ENCODE measurements around the gene KCNH4. TPM values are rescaled to one million over a fixed set of nuclear protein-coding genes. Genes with fewer than 3 reads are reported as not detected.
"Not testable (repeated sequence)": the region's sequence is repeated elsewhere in the genome, so short reads cannot be mapped to it uniquely, and the experiment has no call there.

The KCNH4 gene
- total and polyA plus RNA-seq, 12 donors, result 0.13 to 1.0 (median 0.19) TPM; not detected in 2

DNA sequence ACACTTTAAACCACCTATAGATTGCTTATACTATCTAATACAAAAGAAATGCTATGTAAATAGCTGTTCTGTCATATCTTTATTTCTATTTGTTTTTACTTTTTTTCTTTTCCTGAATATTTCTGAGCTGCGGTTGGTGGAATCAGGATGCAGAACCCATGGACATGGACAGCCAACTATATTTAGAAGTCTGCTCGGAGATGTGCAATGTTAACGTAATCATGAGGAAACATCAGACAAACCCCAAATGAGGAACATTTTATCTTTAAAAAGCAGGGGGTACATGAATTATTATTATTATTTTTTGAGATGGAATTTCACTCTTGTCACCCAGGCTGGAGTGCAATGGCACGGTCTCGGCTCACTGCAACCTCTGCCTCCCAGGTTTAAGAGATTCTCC is 44.7 kb upstream of the KCNH4 start:
- Histone ChIP-seq H3K9me3 (replicated peaks in 1 of 3) (no peaks in the 10 kb centered on the region), H3K36me3 (replicated peaks in 1 of 2) (peaks cover 0 to 47% of the 10 kb centered on the region in 2 donors), H3K27me3 (no peaks in the 10 kb centered on the region), H3K4me3 (no peak overlapping the region), H3K4me1 (replicated peaks in 1 of 2) (peaks cover 4 to 14% of the 10 kb centered on the region in 2 donors), H3K27ac (no peak overlapping the region)
- no peak for TF ChIP-seq POLR2A (IDR thresholded peaks at IDR 0.05)
- TF ChIP-seq, protein P1, sequence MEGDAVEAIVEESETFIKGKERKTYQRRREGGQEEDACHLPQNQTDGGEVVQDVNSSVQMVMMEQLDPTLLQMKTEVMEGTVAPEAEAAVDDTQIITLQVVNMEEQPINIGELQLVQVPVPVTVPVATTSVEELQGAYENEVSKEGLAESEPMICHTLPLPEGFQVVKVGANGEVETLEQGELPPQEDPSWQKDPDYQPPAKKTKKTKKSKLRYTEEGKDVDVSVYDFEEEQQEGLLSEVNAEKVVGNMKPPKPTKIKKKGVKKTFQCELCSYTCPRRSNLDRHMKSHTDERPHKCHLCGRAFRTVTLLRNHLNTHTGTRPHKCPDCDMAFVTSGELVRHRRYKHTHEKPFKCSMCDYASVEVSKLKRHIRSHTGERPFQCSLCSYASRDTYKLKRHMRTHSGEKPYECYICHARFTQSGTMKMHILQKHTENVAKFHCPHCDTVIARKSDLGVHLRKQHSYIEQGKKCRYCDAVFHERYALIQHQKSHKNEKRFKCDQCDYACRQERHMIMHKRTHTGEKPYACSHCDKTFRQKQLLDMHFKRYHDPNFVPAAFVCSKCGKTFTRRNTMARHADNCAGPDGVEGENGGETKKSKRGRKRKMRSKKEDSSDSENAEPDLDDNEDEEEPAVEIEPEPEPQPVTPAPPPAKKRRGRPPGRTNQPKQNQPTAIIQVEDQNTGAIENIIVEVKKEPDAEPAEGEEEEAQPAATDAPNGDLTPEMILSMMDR (IDR thresholded peaks at IDR 0.05), result no peak
- WGBS, 4 donors, result 80 to 95% (median 88%) methylated on average over 5 of the region's 5 CpGs
- intact Hi-C loops (cut with DNase I), result loop anchor here in 1 of 2 donors (10.0 kb wide), 1 partner anchor 179 kb away; no protein-coding TSS in a partner anchor
- no peak for DNase-seq

DNA sequence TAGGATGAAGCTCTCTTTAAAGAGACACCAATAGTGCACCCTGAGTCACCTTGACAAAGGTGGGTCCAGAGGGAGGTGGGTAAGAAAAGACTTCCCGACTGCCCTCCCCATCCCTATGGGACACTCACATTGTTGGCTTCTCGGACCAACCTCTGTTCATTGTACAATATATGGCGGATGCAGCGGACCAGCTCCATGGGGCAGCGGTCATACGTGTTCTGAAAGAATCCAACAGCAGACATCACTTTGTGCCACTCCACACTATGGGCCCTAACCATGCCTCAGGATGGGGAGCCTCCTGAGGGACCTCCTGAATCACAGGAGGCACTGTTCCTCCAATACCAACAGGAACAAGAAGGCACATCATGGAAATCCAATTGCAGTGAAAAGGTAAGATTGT is 43.7 kb upstream of the KCNH4 start:
- peaks cover 0 to 52% of the 10 kb centered on the region in 2 donors for H3K36me3 ChIP-seq (replicated peaks in 1 of 2)
- WGBS, 4 donors, result 92 to 98% (median 96%) methylated on average over 6 of the region's 6 CpGs
- H3K27ac ChIP-seq, result no peak overlapping the region
- H3K4me3 ChIP-seq, result no peak overlapping the region
- H3K27me3 ChIP-seq, result no peaks in the 10 kb centered on the region
- intact Hi-C loops (cut with DNase I), result loop anchor here in 1 of 2 donors (10.0 kb wide), 1 partner anchor 180 kb away; no protein-coding TSS in a partner anchor
- no peaks in the 10 kb centered on the region for H3K9me3 ChIP-seq (replicated peaks in 1 of 3)
- H3K4me1 ChIP-seq (replicated peaks in 1 of 2), result peaks cover 4 to 14% of the 10 kb centered on the region in 2 donors
- no peak for DNase-seq
- TF ChIP-seq POLR2A (IDR thresholded peaks at IDR 0.05), result no peak
- TF ChIP-seq, protein P1 (IDR thresholded peaks at IDR 0.05), result no peak

DNA sequence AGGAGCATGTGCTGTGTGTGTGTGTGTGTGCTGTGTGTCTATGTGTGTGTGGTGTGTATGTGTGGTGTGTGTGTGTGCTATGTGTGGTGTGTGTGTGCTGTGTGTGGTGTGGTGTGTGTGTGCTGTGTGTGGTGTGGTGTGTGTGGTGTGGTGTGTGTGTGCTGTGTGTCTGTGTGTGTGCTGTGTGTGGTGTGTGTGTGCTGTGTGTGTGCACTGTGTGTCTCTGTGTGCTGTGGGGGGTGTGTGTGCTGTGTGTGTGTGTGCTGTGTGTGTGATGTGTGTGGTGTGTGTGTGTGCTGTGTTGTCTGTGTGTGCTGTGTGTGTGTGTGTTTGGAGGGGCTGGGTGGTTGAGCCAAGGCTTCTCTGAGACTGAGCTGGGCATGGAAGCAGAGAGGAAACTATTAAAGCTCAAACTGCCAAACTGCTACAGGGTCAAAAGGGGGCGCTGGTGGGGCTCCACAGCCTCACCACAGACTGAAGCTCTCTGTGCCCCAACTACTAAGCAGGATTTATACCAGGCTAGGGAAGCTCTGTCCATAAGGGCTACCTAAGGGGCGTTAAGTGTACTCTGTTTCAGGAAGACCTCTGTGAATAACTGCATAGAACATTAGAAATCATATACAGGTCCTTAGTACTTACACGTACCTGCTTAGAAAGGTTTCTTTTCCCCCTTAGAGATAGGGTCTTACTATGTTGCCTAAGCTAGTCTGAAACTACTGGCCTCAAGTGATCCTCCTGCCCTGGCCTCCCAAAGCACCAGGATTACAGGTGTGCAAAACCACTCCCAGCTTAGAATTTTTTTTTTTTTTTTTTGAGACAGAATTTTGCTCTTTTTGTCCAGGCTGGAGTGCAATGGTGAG is 41.2 kb upstream of the KCNH4 start:
- no peak overlapping the region for H3K27ac ChIP-seq
- WGBS, 4 donors, result 46 to 83% (median 53%) methylated on average over 2 to 3 of the region's 3 CpGs
- no peaks in the 10 kb centered on the region for H3K4me1 ChIP-seq (replicated peaks in 1 of 2)
- H3K27me3 ChIP-seq, result no peaks in the 10 kb centered on the region
- intact Hi-C loops (cut with DNase I), result loop anchor here in 1 of 2 donors (10.0 kb wide), 1 partner anchor 183 kb away; no protein-coding TSS in a partner anchor
- no peaks in the 10 kb centered on the region for H3K9me3 ChIP-seq (replicated peaks in 1 of 3)
- TF ChIP-seq, protein P1 (IDR thresholded peaks at IDR 0.05), result peak; percentile 31 to 69 (median 56)
- no peak for TF ChIP-seq POLR2A (IDR thresholded peaks at IDR 0.05)
- peaks cover 0 to 67% of the 10 kb centered on the region in 2 donors for H3K36me3 ChIP-seq (replicated peaks in 1 of 2)
- DNase-seq, result peak in 6 of 7 donors; percentile 46 to 77 (median 66)
- H3K4me3 ChIP-seq, result no peak overlapping the region

DNA sequence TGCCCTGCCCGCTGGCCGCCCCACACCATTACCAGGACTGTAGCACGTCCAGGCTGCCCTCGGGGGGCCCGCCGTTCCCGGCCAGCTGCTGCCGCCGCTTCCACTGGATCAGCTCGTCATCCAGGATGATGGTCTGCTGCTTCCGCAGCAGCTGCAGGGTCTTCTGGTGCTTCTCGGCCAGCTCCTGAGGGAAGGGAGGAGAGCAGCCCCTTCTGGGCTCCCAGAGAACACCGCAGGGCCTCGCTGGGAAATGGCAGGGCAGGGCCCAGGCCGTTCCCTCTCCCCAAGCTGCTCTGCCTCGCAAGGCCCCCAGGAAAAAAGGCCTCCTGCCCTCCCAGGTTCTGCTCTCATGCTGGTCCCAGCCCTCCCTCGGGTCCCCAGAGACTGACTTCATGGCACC is 38.3 kb upstream of the KCNH4 start:
- H3K27ac ChIP-seq; H3K4me1 ChIP-seq (replicated peaks in 1 of 2); intact Hi-C loops (cut with DNase I); H3K4me3 ChIP-seq; H3K27me3 ChIP-seq; H3K9me3 ChIP-seq (replicated peaks in 1 of 3); DNase-seq: not testable (repeated sequence)
- no CpG with 5 or more reads among the region's 17 CpGs for WGBS, 4 donors
- peaks cover 0 to 78% of the 10 kb centered on the region in 2 donors for H3K36me3 ChIP-seq (replicated peaks in 1 of 2)
